Ramos (cell line): ENCODE data around the gene VSTM2A.
"Not testable (repeated sequence)": the region's sequence is repeated elsewhere in the genome, so short reads cannot be mapped to it uniquely, and the experiment has no call there.

ENCODE experiments used
- in situ Hi-C: fragments of 300-500 bp; cut with MboI; formaldehyde crosslinking; loops from one replicate; pipeline ENCODE4 v1.14.3; 2022; ENCODE audit warnings: low sequenced_read_pairs; ENCODE audit not compliant: unreplicated experiment

The VSTM2A gene, protein sequence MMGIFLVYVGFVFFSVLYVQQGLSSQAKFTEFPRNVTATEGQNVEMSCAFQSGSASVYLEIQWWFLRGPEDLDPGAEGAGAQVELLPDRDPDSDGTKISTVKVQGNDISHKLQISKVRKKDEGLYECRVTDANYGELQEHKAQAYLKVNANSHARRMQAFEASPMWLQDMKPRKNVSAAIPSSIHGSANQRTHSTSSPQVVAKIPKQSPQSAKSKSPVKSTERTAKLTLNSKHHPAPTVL

GRCh38 chr7:54541669-54542625, at the start of gene VSTM2A:
Gene VSTM2A, plus strand, starts transcription at chr7:54542375. Its CDS starts 356 bp downstream, at chr7:54542731.
- in situ Hi-C loops: no loop called here

GRCh38 chr7:54504531-54504930, 37.6 kb upstream of the VSTM2A start:
- in situ Hi-C loops: not testable (repeated sequence)

DNA sequence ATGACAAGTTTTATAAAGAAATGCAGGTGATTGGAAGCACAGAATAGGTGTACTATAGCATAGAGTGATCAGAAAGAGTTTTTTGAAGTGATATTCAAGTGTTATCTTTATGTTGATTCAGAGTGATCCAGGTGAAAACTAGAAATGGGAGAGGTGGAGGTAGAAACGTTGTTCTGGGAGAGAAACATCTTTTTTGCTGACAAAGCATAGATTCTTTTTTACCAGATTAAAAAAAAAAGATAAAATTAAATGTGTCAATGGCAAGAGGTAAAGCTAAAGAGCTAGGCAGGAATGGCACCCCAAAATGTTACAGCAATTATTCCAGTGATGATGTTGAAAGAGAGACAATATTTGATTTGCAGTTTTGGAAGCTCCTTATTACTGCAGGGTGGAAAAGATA, 12.6 kb upstream of the VSTM2A start:
- in situ Hi-C loops: no loop called here

DNA sequence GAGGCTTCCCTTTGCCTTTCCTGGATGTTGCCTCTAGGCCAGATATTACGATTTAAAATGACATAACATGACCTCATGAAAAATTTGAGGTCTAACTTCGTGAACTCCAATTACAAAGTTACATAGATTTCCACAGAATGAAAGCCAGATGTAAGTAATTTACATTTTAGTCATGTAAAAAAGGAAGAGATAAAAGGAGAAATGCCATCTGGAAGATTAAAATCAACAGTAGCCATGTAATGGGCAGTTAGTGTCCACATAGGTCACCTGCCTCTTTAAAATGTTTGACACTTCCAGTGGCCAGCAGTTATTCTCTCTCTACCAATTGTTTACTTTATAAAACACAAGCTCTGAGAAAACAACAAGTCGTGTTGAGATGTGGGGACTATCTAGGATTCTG, 4.1 kb upstream of the VSTM2A start:
- in situ Hi-C loops: no loop called here

DNA sequence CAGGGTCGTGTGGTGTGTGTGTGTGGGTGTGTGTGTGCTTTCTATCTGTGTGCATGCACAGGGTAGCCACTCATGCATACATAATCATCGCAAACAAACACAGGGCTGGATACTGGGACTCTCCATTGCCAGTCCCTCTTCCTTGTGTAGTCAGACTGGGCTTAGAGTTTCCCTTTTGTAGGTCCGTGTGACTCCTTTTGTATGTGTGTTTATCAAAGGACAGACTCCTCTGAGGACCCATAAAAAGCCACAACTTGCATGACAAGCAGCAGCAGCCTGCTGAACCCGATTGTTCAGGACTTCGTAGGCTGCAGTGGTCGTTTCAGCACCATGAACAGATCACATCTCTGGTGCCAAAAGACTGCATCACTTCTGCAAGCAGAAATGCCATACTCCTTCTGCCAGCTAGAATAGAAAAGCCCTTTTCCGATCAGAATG, 895 bp downstream of the VSTM2A start:
- in situ Hi-C loops: no loop called here

GRCh38 chr7:54544149-54544526, 2.0 kb downstream of the VSTM2A start:
- in situ Hi-C loops: no loop called here

DNA sequence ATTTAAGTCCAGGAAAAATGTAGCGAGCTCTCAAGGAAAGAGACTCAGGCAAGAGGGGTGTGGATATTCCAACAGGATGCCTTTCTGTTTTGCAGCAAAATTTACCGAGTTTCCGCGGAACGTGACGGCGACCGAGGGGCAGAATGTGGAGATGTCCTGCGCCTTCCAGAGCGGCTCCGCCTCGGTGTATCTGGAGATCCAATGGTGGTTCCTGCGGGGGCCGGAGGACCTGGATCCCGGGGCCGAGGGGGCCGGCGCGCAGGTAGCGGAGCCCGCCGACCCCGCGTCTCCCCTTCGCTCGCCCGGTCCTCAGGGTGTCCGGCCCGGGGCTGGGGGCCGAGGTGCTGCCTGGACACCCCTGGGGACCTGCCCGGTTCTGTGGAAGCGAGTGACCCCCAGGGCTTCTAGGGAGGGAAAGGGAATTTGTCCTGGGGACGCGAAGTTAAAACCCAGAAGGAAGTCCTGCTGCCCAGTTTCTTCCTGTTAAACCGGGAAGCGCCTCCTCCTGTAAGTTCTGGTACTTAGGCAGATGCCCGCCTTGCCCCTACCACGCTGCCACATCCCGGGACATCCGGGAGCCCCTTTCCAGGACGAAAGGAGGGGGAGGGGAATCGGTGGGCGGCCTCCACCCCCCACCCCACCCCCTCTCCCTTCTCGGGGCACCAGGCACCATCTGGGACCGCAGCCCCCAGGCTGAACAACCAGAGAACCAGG, 2.5 kb downstream of the VSTM2A start:
- in situ Hi-C loops: no loop called here

DNA sequence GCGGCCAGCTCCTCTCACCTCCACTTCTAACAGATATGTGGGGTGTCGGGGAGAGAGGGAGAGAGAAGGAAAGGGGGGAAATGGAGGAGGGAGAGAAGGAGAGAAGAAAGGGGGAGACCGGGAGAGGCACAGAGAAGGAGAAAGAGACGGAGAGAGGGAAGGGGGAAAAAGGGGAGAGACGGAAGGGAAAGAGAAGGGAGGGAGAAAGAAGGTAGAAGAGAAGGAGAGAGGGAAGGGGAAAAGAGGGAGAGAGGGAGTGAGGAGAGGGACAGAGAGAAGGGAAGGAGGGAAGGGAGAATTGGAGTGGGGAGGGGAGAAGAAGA, 3.0 kb downstream of the VSTM2A start:
- in situ Hi-C loops: no loop called here

GRCh38 chr7:54546081-54546985, 4.2 kb downstream of the VSTM2A start:
- in situ Hi-C loops: no loop called here

- in situ Hi-C loops: no loop called here
Measured at GRCh38 chr7:54546986-54547314, 4.8 kb downstream of the VSTM2A start.

GRCh38 chr7:54550471-54550870, 8.3 kb downstream of the VSTM2A start:
- in situ Hi-C loops: no loop called here

- in situ Hi-C loops: no loop called here
Measured at GRCh38 chr7:54556121-54556520, 13.9 kb downstream of the VSTM2A start.

DNA sequence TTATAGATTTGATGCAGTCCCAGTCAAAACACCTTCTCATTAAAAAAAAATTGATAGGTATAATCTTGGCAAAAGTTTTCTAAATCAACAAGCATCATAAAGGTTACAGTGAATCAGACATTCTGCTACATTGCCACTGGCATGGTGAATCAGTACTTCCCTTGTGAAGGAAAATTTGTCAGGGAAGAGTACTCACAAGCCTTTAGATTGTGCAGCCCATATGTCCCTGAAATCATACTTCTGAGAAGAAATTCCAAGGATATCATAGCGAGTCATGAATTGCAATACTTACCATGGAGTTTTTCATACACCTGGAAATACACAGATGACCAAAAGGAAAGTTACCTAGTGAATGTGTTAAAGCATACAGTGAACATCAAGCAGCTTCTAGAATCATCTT, 17.2 kb downstream of the VSTM2A start:
- in situ Hi-C loops: no loop called here

DNA sequence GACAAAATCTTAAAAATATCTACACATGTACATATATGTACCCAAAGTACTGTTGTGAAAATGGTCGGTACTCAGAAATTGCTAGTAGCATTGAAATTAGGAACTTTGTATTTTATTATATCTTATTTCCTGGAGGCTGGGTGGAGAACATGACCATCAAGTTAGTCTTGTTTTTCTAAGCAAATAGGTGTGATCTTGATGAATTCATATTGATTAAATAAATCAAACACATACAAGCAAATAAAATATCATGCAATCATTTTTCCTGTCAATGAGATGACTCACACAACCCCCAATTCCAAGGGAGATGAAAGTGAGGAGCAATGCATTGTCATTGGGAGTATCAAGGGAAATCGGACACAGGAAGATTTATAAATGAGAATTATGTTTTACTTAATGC, 18.0 kb downstream of the VSTM2A start:
- in situ Hi-C loops: no loop called here

DNA sequence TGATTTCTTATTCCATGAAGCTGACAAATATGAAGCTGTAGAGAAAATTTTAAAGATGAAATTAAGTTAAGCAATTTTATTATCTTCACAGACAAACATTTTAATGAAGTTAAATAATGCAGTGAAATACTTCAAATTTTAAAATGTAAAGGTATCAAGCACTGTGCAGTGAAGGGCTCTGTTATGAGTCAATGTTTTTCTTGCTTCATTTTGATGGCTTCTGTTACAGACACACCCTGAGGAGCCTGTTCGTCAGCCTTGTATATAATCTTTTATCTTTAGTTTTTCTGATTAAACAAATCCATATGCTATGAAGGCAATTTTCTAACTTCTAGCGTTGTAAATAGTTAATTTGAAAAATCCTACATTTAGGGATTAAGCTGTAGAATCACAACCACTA, 18.5 kb downstream of the VSTM2A start:
- in situ Hi-C loops: no loop called here

DNA sequence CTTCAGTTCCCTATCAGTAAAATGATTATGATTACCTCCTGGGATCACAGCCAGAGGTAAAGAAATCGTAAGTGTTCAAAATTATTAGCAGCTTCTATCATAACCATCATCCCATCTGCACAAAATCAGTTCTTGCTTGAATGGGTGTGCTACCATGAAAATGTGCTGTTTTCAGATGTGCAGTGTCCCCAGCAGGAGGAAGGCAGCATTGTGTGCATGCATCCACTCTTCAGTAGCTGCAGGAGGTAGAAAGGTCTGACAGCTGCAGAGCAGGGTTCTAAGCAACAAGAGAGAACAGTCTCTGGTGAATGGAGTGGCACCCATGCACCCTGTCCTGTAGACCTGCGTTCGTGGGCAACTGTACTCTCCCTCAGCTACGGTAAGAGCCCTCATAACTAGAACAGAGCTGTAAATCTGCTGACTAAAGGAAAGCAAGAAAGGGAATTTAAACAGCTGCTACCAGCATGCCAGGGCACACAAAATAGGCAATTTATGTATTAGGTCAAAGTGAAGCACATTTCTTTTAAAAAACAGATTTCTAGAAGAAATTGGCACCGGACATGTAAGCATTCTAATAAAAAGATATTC, 21.2 kb downstream of the VSTM2A start:
- in situ Hi-C loops: no loop called here

DNA sequence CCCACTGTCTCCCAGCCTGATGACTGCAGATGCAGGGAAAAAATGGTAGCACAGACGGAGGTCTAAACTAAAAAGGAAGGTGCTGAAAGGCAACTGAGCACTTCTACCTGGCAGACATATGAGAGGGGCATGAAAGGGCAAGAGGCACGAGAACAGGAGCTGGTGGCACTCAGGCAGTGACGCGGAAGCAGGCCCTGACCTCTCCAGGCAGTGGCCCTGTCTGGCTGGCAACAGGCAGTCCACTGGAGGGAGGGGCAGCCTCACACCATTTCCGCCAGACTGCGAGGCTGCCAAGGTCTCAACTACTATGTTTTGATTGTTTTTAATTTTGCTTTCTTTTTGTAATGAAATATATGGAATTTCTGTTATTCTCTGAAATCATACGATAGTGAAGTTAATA, 23.3 kb downstream of the VSTM2A start:
- in situ Hi-C loops: no loop called here

- in situ Hi-C loops: no loop called here
Measured at GRCh38 chr7:54581511-54581910, 39.3 kb downstream of the VSTM2A start.

- in situ Hi-C loops: no loop called here
Measured at GRCh38 chr7:54591404-54592386, 49.5 kb downstream of the VSTM2A start.
